HEK293 (cell line): ENCODE data around the gene ACAP3.

Experiments
- EGR2 ChIP-seq: fragments of 450-650 bp; formaldehyde crosslinking; IDR thresholded peaks from 2 replicates; pipeline ENCODE4 v1.5.1; 2016; ENCODE audit warnings: low read depth, missing biosample characterization, missing genetic modification characterization
- MEIS1 ChIP-seq: sonication (generic); formaldehyde crosslinking; IDR thresholded peaks from 2 replicates; pipeline ENCODE4 v1.8.1; 2022; ENCODE audit warnings: missing genetic modification reagents, mild to moderate bottlenecking, borderline replicate concordance
- REST ChIP-seq: fragments of 450-650 bp; formaldehyde crosslinking; IDR thresholded peaks from 2 replicates; pipeline ENCODE4 v1.5.1; 2016; ENCODE audit warnings: missing biosample characterization, missing genetic modification characterization
- SCRT1 ChIP-seq: fragments of 450-650 bp; formaldehyde crosslinking; IDR thresholded peaks from 2 replicates; pipeline ENCODE4 v1.5.1; 2016; ENCODE audit warnings: missing biosample characterization, missing genetic modification characterization, borderline replicate concordance
- WT1 ChIP-seq: fragments of 450-650 bp; formaldehyde crosslinking; IDR thresholded peaks from 2 replicates; pipeline ENCODE4 v1.5.1; 2016; ENCODE audit warnings: missing biosample characterization, missing genetic modification characterization
- YY2 ChIP-seq: fragments of 450-650 bp; formaldehyde crosslinking; IDR thresholded peaks from 2 replicates; pipeline ENCODE4 v1.5.1; 2016; ENCODE audit warnings: missing biosample characterization, missing genetic modification characterization
- ZBTB20 ChIP-seq: fragments of 450-650 bp; formaldehyde crosslinking; IDR thresholded peaks from 2 replicates; pipeline ENCODE4 v1.5.1; 2016; ENCODE audit warnings: missing biosample characterization, missing genetic modification characterization
- ZNF114 ChIP-seq: fragments of 450-650 bp; formaldehyde crosslinking; IDR thresholded peaks from 2 replicates; pipeline ENCODE4 v1.5.0; 2017; ENCODE audit warnings: missing biosample characterization, missing genetic modification characterization
- ZNF2 ChIP-seq: fragments of 450-650 bp; formaldehyde crosslinking; IDR thresholded peaks from 2 replicates; pipeline ENCODE4 v1.5.1; 2016; ENCODE audit warnings: missing biosample characterization, missing genetic modification characterization
- ZNF221 ChIP-seq: fragments of 450-650 bp; formaldehyde crosslinking; IDR thresholded peaks from 2 replicates; pipeline ENCODE4 v1.5.1; 2017; ENCODE audit warnings: missing biosample characterization, missing genetic modification characterization, borderline replicate concordance
- ZNF274 ChIP-seq, 2 experiments: fragments of 200-500 bp in 1 of 2; fragments of 450-650 bp in 1 of 2; sonication (Bioruptor generic) in 1 of 2; formaldehyde crosslinking in 1 of 2; IDR thresholded peaks; 2 replicates each; pipeline versions ENCODE4 v1.5.1 to v1.6.1; 2014 to 2016; ENCODE audit warnings: borderline replicate concordance in 1 of 2, inconsistent platforms in 1 of 2, low read length in 1 of 2, missing biosample characterization in 1 of 2, missing genetic modification characterization in 1 of 2
- ZNF302 ChIP-seq: fragments of 450-650 bp; formaldehyde crosslinking; IDR thresholded peaks from 2 replicates; pipeline ENCODE4 v1.5.1; 2016; ENCODE audit warnings: missing biosample characterization, missing genetic modification characterization, low read depth
- ZNF37A ChIP-seq: fragments of 450-650 bp; IDR thresholded peaks from 2 replicates; pipeline ENCODE4 v1.5.1; 2018; ENCODE audit warnings: missing biosample characterization, missing genetic modification characterization
- ZNF404 ChIP-seq: fragments of 450-650 bp; formaldehyde crosslinking; IDR thresholded peaks from 2 replicates; pipeline ENCODE4 v1.5.1; 2017; ENCODE audit warnings: missing biosample characterization, missing genetic modification characterization
- ZNF426 ChIP-seq: fragments of 450-650 bp; formaldehyde crosslinking; IDR thresholded peaks from 2 replicates; pipeline ENCODE4 v1.5.1; 2017; ENCODE audit warnings: missing biosample characterization, missing genetic modification characterization, mild to moderate bottlenecking, inconsistent platforms, moderate library complexity
- ZNF530 ChIP-seq: fragments of 450-650 bp; formaldehyde crosslinking; IDR thresholded peaks from 2 replicates; pipeline ENCODE4 v1.5.1; 2016; ENCODE audit warnings: low read depth, missing biosample characterization, missing genetic modification characterization
- ZNF560 ChIP-seq: fragments of 450-650 bp; formaldehyde crosslinking; IDR thresholded peaks from 2 replicates; pipeline ENCODE4 v1.5.1; 2017; ENCODE audit warnings: missing biosample characterization, missing genetic modification characterization, borderline replicate concordance
- ZNF571 ChIP-seq: fragments of 450-650 bp; formaldehyde crosslinking; IDR thresholded peaks from 2 replicates; pipeline ENCODE4 v1.5.0; 2017; ENCODE audit warnings: missing biosample characterization, missing genetic modification characterization
- ZNF596 ChIP-seq: fragments of 450-650 bp; IDR thresholded peaks from 2 replicates; pipeline ENCODE4 v1.5.0; 2018; ENCODE audit warnings: missing biosample characterization, mild to moderate bottlenecking, missing genetic modification characterization, moderate library complexity
- ZNF610 ChIP-seq: fragments of 450-650 bp; formaldehyde crosslinking; IDR thresholded peaks from 2 replicates; pipeline ENCODE4 v1.5.1; 2016; ENCODE audit warnings: missing biosample characterization, missing genetic modification characterization, borderline replicate concordance
- ZNF664 ChIP-seq: fragments of 450-650 bp; formaldehyde crosslinking; IDR thresholded peaks from 2 replicates; pipeline ENCODE4 v1.5.1; 2016; ENCODE audit warnings: missing biosample characterization, missing genetic modification characterization
- ZNF677 ChIP-seq: fragments of 450-650 bp; IDR thresholded peaks from 2 replicates; pipeline ENCODE4 v1.5.0; 2018; ENCODE audit warnings: missing biosample characterization, mild to moderate bottlenecking, missing genetic modification characterization, moderate library complexity
- ZNF792 ChIP-seq: fragments of 450-650 bp; formaldehyde crosslinking; IDR thresholded peaks from 2 replicates; pipeline ENCODE4 v1.5.1; 2016; ENCODE audit warnings: missing biosample characterization, missing genetic modification characterization
- ZSCAN23 ChIP-seq: fragments of 450-650 bp; formaldehyde crosslinking; IDR thresholded peaks from 2 replicates; pipeline ENCODE4 v1.5.1; 2016; ENCODE audit warnings: missing biosample characterization, missing genetic modification characterization
- ZSCAN5A ChIP-seq: fragments of 450-650 bp; formaldehyde crosslinking; IDR thresholded peaks from 2 replicates; pipeline ENCODE4 v1.5.1; 2016; ENCODE audit warnings: missing biosample characterization, missing genetic modification characterization
- TF ChIP-seq, protein P1 (sequence below): fragments of 450-650 bp; formaldehyde crosslinking; conservative IDR thresholded peaks from 2 replicates; pipeline ENCODE4 v1.5.1; 2016; ENCODE audit warnings: low read depth, missing biosample characterization, missing genetic modification characterization
- TF ChIP-seq, protein P2 (sequence below): fragments of 450-650 bp; formaldehyde crosslinking; IDR thresholded peaks from 2 replicates; pipeline ENCODE4 v1.5.1; 2016; ENCODE audit warnings: missing biosample characterization, missing genetic modification characterization

Gene ACAP3

GRCh38 chr1:1324084-1324523, 16.4 kb upstream of the ACAP3 start (continued):
- TF ChIP-seq ZSCAN23 (tag by site-specific recombination), result no peak
- TF ChIP-seq YY2, result peak; percentile 36; the same call in 1 of the 2 replicates
- TF ChIP-seq ZNF677 (tag by site-specific recombination), result no peak
- TF ChIP-seq ZNF664 (tag by site-specific recombination), result no peak
- TF ChIP-seq ZNF114 (tag by site-specific recombination), result no peak
- 0 out of 2 replicates have a peak, but pooled peaks have one; percentile 23 for TF ChIP-seq ZSCAN5A (tag by site-specific recombination)
- TF ChIP-seq ZNF404 (tag by site-specific recombination), result no peak
- no peak for TF ChIP-seq EGR2 (tag by site-specific recombination)
- TF ChIP-seq ZNF560 (tag by site-specific recombination), result no peak
- TF ChIP-seq ZNF596 (tag by site-specific recombination), result no peak
- no peak for TF ChIP-seq MEIS1 (CRISPR knock-in tag)
- no peak for TF ChIP-seq ZNF571 (tag by site-specific recombination)
- TF ChIP-seq, protein P1, sequence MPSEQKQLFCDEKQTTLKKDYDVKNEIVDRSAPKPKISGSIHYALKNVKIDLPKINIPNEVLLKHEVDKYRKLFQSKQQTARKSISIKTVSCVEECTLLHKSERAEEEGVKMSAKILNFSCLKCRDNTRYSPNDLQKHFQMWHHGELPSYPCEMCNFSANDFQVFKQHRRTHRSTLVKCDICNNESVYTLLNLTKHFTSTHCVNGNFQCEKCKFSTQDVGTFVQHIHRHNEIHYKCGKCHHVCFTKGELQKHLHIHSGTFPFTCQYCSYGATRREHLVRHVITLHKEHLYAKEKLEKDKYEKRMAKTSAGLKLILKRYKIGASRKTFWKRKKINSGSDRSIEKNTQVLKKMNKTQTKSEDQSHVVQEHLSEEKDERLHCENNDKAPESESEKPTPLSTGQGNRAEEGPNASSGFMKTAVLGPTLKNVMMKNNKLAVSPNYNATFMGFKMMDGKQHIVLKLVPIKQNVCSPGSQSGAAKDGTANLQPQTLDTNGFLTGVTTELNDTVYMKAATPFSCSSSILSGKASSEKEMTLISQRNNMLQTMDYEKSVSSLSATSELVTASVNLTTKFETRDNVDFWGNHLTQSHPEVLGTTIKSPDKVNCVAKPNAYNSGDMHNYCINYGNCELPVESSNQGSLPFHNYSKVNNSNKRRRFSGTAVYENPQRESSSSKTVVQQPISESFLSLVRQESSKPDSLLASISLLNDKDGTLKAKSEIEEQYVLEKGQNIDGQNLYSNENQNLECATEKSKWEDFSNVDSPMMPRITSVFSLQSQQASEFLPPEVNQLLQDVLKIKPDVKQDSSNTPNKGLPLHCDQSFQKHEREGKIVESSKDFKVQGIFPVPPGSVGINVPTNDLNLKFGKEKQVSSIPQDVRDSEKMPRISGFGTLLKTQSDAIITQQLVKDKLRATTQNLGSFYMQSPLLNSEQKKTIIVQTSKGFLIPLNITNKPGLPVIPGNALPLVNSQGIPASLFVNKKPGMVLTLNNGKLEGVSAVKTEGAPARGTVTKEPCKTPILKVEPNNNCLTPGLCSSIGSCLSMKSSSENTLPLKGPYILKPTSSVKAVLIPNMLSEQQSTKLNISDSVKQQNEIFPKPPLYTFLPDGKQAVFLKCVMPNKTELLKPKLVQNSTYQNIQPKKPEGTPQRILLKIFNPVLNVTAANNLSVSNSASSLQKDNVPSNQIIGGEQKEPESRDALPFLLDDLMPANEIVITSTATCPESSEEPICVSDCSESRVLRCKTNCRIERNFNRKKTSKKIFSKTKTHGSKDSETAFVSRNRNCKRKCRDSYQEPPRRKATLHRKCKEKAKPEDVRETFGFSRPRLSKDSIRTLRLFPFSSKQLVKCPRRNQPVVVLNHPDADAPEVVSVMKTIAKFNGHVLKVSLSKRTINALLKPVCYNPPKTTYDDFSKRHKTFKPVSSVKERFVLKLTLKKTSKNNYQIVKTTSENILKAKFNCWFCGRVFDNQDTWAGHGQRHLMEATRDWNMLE, result no peak
- no peak for TF ChIP-seq ZNF274 (IDR thresholded peaks at IDR 0.05; ENCODE audit: low read length)
- TF ChIP-seq ZNF274 (tag by site-specific recombination; IDR thresholded peaks at IDR 0.05; ENCODE audit: borderline replicate concordance), result no peak
- TF ChIP-seq SCRT1 (tag by site-specific recombination), result no peak
- TF ChIP-seq ZNF530 (tag by site-specific recombination), result no peak
- no peak for TF ChIP-seq WT1 (tag by site-specific recombination)
- no peak for TF ChIP-seq ZNF302 (tag by site-specific recombination)
- TF ChIP-seq ZNF610 (tag by site-specific recombination), result no peak
- TF ChIP-seq REST (tag by site-specific recombination), result no peak
- no peak for TF ChIP-seq ZNF221 (tag by site-specific recombination)
- TF ChIP-seq, protein P2, sequence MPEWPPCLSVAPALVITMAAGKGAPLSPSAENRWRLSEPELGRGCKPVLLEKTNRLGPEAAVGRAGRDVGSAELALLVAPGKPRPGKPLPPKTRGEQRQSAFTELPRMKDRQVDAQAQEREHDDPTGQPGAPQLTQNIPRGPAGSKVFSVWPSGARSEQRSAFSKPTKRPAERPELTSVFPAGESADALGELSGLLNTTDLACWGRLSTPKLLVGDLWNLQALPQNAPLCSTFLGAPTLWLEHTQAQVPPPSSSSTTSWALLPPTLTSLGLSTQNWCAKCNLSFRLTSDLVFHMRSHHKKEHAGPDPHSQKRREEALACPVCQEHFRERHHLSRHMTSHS (tag by site-specific recombination), result no peak
- TF ChIP-seq ZBTB20 (tag by site-specific recombination), result no peak
- TF ChIP-seq ZNF37A (tag by site-specific recombination), result no peak
- no peak for TF ChIP-seq ZNF792
- TF ChIP-seq ZNF426 (tag by site-specific recombination), result no peak
- peak; percentile 32; the same call in 1 of the 2 replicates for TF ChIP-seq ZNF2 (tag by site-specific recombination)
